HG03139 (cell line): ENCODE data around the gene CLEC16A.
"Not testable (repeated sequence)": the region's sequence is repeated elsewhere in the genome, so short reads cannot be mapped to it uniquely, and the experiment has no call there.

ENCODE experiments used
- ATAC-seq: cut with Tn5 transposase; IDR thresholded peaks from one replicate; pipeline ENCODE4 v1.9.1; 2021; ENCODE audit not compliant: unreplicated experiment

The CLEC16A gene

DNA sequence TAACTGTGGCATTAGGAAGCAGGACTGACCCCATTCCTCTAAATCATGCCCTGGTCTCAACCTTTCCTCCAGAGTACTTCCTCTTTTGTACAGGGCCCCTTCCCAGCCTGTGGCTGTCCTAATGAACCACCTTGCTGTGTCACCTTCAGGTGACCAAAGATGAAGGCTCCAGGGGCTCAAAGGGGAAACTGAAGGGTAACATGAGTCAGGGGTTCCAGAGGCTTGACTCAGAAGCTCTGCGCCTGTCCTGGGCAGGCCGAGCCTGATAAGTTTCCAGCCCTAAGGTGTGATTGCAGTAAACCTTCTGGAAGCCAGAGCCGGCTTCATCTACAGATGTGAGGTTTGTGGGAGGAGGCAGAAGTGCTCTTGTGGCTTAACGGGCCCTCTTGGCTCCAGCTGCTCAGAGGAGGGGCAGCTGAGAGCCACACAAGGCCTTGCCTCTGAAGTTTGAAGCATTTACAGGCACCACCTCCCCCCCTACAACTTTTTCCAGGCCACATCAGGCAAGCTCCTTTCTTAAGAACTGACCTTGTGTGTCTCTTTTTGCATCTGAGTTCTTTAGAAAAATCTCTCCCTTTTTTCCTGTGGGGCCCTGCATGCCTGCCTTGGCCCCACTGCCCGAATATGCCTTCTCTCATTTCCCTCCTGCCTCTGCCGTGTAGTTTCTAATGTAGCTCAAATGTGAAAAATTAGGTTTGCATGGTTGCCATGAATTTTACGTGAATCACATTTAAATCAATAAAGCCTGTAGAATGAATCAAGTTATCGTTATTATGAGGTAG is 149.9 kb downstream of the CLEC16A start:
- peak; percentile 66 for ATAC-seq

DNA sequence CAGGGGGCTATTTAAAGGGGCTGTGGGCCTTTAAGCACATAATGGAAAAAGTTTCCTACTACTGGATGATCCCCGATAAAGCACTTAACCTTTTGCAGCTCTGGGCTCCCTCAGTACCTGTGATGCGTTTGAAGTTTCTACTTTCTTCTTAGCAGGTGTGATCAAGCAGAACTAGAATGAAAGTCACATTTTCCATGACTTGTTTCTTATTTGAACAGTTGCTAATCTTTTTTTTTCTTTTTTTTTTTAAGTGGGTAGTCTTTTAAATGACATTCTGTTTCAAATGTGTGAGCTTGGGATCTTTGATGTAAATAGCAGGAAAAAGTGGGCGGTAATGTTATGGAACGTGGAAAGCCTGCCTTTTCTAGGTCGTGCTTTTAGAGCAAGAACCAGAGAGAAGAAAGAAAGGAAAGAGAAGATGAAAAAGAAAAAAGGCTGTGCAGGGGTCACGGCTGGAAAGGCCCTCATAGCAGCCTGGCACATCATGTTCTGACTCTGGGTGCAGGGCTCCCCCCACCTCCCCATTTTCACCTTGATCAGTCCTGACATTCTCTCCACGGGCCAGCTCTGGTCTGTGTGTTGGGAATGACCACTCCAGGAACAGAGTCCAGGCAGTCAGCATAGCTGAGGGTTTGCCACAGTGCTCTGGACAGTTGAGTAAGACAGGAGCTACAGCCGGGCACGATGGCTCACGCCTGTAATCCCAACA is 150.6 kb downstream of the CLEC16A start:
- ATAC-seq, result no peak

DNA sequence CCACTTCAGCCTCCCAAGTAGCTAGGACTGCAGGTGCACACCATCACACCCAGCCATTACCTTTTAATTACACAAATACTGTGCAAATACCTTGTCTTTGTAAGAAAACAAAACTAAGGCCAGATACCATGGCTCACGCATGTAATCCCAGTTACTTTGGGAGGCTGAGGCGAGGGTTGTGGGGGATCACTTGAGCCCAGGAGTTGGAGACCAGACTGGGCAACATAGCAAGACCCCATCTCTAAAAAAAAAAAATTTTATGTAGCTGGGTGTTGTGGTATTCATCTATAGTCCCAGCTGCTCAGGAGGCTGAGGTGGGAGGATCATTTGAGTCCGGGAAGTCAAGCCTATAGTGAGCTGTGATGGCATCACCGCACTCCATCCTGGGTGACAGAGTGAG is 151.6 kb downstream of the CLEC16A start:
- no peak for ATAC-seq

DNA sequence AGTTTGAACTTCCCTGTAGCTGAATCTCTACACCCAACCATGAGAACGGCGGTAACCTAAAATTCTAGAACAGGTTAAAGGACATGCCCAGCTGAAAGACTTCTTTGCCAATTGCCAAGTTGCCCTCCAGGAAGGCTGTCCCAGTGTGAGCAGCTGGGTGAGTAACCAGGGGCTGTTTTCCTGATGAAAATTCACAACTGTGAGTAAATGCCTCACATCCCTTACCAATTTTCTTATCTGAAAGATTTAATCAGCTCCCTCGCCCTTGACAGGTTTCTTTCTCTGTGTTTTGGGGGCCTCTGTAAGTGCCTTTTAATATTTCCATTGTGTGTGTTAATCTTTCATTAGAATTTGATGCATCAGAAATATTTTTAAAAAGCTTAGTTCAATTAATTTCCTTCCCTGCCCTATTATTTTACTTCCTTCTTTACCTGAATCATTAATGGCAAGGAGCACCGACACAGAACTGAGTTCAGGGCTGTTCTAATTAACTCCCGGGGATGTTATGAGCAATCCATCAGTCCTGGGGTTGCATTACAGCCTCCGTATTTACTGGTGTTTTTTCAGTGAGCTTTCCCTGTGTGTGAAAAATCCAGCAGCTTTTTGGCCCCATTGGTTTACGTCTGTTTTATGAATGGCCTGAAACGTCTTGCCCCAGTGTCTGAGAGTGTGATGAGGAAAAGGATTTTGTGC is 152.9 kb downstream of the CLEC16A start:
- no peak for ATAC-seq

DNA sequence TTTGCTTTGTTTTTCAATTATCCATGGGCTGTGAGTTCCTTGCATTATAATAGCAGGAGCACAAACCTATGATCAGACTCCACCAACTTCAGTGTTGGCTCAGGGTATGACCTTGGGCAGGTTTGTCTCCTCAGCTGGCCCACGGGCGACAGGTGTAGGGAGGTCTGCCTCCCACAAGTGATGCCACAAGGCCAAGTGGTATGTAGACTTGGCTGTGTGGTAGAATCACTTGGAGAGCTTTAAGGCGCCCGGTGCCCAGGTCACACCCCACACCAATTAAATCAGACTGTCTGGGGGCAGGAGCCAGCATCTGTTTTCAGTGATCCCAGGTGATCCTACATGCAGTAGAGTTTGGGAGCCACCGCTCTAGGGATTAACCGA is 153.4 kb downstream of the CLEC16A start:
- ATAC-seq, result no peak

DNA sequence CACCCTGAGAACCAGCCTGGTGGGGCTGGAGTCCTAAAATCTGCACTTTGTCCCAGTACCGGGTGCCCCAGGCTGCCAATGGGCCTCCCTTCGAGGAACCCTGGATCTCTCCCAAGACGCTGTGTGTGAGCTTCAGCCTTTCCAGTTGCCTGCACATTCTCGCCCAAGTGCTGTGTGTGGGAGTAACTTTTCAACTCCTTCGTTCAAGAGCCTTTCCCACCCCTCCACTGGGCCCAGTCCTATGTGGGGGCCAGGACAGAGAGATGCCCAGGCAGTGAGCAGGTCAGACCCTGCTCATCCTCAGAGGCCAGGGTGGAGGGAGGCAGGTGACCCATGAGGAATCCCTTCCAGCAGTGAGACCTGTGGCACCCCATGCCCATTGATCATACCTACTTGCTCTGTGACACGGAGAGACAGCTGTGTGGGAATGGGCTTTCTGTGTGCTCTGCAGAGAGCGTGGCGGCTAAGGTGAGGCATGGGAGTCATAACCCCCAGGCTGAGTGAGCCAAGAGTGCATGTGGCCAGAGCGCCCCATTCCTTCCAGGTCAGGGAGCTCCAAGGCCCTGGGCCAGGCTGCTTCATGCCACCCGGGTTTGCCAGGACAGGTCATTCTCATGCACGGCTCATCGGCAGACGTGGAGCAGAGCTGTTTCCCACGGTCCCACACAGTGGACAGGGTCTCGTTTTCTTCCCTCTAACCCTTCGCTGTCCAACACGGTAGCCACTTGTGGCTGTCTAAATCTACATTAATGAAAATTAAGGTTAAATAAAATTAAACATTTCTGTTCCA is 154.4 kb downstream of the CLEC16A start:
- no peak for ATAC-seq

DNA sequence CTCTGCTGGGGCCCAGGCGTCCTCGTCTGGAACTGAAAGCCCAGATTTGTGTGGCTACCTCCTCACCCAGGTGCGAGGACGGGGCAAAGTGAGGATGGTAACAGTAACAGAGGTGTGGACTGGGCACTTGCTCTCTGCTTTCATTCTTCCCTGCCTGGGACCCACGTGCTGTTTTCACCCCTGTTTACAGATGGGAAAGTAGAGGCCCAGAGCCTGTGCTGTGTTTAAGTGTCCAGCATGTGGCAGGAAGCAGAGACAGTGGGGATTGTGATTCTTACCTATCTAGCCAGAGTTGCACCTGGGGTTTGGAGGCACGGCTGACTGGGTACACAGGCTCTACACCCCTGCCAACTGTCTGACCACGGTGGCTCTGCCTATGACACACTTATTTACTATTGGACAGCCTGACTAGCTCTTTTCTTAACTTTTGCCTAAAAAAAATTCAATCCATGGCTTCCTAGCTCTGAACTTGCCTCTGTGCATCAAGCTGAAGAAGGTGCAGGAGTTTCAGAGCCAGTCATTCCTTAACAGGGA is 155.4 kb downstream of the CLEC16A start:
- no peak for ATAC-seq

DNA sequence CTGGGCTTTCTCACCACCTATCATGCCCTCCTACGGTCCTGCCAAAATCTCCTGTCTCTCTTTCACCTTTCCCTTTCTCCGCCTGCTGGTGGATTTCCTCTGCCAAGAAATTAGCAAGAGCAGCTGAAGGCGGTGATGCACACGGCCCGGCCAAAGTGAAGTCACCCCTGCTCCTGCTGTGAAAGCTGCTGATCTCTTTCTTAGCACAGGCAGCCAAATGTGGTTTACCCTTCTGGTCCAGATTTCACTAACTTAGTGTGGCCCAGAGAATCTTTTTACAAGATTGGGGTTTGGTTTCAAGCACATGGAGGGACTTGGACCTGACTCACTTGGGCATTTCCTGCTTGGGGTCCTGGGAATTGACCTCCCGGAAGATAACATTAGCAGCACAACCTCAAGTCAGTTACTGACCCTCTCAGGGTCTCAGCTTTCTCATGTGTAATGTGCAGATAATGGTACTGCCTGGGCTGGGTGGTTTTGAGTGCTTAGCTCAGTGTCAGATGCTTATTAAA is 155.9 kb downstream of the CLEC16A start:
- peak; percentile 39 for ATAC-seq

DNA sequence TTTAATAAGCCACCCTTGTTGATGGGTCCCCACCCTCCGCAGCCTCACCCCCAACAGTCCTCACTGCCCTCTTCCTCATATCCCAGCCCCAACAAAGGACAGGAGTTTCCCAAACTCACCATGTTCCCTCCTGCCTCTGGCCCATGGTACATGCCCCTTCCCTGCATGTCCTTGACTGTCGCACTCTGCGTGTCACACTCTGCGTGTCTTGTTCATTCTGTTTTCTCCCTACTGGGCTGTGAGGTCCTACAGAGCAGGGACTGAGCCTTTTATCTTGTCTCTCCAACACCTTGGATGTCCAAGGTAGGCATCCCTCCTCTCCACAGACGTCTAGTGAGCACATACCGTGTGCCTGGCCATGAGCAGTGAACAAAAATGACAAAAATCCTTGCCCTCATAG is 156.9 kb downstream of the CLEC16A start:
- ATAC-seq, result no peak

DNA sequence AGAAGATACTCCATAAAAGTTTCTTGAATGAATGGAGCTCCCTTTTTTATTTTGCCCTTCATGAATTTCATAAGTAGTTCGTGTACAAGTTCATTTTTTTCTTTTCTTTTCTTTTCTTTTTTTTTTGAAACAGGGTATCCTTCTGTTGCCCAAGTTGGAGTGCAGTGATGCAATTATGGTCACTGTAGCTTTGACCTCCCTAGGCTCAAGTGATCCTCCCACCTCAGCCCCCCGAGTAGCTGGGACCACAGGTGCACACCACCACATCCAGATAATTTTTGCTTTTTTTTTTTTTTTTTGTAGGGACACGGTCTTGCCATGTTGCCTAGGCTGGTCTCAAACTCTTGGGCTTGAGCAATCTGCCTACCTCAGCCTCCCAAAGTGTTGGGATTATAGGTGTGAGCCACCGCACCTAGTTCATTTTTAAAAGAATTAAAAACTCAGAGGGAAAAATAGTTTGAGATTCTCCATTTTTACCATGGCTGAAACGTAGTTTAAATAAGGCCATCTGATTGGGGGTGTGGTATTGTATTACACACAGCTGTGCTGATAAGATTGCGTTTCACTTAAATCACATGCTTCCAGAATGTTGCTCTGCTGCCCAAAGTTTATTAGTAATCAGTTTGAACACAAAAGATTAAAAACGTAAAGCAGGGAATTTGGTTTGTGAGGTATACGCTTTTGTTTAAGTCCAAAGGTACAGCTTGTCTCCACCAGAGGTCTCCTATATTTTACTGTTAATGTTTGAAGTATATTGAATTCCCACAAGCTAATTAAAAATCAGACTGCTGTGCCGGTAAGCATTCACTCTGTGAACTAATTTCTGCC is 157.5 kb downstream of the CLEC16A start:
- ATAC-seq, result no peak

DNA sequence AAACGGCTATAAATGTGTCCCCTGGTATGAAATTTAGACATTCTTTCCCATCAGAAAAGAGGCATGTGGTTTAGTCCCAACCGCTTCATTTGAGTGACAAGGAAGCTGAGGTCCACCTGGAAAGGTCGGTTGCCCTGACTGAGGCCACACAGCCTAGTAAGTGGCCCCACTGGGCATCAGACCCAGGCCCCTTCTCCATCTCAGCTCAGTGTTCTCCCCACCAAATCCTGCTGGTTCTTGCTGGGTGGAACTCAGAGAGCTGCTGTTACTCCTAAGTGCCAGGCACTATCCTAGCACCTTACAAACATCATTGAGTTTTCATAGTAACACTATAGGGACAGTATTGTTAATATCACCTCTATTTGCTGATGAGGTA is 158.1 kb downstream of the CLEC16A start:
- no peak for ATAC-seq

DNA sequence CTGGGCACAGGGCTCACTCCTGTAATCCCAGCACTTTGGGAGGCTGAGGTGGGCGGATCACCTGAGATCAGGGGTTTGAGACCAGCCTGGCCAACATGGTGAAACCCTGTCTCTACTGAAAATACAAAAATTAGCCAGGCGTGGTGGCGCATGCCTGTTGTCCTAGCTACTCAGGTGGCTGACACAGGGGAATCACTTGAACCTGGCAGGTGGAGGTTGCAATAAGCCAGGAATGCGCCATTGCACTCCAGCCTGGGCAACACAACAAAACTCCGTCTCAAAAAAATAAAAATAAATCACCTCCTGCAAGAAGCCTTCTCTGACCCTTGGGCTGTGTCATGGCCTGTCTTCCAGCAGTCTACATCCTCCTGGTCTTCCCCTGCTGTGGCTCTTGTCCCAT is 158.9 kb downstream of the CLEC16A start:
- ATAC-seq, result not testable (repeated sequence)

DNA sequence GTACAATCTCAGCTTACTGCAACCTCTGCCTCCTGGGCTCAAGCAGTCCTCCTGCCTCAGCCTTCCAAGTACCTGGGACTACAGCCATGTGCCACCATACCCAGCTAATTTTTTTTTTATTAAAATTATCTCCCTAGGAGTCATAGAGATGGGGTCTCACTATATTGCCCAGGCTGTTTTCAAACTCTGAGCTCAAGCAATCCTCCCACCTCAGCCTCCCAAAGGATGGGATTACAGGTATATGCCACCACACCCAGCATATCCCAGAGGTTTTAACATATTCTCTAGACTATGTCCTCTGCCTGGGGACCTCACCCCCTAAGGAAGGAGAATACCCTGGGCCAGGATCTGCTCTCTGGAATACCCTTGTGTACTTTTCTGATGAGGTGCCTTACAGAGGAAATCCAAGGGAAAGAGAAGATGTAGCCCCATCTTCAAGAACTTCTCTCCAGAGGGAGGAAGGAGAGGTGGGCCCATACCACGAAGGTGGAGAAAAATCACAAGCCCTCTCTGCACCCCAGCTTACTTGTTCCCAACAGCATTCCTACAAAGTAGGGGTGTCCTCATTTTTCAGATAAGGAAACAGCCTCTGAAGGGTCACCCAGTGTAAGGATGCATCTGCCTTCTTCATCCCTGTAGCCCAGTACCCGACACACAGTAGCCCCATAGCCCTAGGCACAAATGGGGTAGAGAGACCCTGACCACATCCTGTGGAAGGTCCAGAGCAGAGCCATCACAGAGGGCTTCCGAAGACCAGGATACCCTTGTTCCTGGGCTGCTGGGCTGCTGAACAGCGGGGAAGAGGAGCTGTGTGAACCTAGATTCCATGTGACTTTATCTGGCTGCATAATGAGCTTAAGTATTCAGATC is 160.0 kb downstream of the CLEC16A start:
- peak; percentile 6 for ATAC-seq

DNA sequence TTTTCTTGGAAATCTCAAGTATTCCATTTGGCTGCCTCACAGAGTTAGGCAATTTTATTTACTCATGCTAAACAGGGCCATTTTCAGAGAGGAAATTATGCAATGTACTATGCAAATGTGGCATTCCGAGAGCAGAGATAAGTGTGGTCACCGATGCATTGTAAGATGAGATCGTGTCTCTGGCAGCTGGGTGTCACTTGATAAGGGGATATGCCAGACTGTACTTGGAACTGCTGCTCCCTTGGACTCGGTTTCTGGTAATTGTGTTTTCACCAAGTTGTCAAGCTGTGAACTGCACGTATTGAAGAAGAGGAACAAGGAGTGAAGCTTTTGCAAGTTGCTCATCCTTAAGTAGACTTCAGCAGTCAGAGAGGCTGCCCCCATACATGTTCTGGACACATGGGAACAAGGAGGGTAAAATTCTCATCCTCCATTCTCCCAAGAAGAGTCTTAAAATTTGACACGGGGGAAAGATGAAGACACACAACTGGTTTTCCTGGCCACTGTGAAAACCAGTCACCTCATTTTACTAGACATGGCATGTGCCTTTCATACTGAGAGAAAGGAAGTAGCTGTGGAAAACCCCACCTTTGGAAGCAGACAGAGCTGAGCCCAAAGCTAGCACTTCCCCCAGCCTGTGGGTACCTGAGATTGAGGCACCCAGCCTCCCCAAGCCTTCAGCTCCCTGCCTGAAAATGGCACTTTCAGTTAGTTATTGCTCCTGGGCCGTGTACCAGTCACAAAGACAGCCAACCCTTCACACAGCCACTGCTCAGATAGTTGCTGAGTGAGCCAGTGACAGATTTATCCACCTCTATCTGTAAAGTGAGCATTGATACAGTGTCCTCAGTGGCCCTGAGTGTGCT is 160.9 kb downstream of the CLEC16A start:
- ATAC-seq, result peak; percentile 53

DNA sequence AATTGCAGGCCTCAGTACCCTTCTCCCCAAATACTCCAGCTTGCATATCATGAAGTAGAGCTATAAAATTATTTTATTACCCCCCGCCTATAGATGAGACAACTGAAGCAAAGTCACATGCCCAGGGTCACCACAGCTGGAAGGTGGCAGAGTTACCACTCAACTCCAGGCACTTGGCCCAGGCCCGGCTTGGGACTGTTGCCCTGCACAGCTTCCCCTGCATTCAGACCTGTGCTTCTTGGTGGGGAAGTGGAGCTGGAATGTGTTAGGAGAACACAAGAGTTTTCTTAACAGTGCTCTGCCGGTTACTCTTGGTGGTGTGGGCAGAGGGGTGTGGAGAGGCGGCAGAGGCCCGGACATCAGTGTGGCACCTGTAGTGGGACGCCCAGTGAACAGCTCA is 162.4 kb downstream of the CLEC16A start:
- no peak for ATAC-seq

DNA sequence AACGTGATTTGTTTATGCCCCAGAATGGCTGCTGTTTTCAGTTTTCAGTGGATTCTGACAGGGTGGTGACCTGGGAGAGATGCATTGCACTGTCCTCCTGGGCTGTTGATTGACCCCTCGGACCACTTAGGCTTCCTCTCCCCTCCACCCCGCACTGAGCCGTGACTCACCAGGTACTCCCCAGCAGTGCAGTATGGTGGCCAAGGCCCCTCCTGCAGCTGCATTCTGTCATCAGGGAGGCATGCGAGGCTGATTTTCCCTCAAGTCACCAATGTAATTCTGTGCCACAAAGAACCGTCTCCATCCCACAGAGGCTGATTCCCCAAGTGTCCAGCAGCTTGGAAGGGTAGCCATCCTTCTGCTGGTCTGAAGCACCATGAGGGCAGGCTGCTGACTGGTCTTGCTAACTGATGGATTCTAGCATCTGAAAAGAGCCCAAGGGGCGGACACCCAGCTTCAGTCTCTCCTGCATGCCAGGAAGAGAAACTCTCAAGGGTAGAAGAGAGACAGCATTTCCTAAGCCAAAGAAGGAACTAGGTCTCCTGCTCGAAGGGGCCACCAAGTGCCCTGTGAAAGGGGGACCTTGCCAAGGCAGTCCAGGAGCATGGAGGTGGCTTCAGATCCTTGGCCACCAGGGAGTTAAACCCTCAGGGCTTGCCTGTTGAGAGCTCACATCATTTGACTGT is 163.6 kb downstream of the CLEC16A start:
- no peak for ATAC-seq

DNA sequence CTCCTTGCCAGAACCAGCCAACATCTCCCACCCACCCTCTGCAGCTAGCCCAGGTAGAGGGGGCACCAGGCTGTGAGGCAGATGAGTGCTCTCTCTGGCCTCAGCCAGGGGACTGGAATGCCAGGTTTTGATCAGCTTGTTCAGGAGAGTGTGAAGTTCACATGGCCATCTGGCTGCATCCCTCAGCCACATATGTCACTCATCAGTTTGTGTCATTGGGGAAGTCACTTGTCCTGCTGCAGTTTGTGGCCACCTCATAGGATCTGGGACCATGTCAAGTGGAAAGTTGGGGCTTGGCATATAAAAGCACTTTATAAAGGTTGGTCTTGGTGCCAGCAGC is 164.1 kb downstream of the CLEC16A start:
- ATAC-seq, result no peak

DNA sequence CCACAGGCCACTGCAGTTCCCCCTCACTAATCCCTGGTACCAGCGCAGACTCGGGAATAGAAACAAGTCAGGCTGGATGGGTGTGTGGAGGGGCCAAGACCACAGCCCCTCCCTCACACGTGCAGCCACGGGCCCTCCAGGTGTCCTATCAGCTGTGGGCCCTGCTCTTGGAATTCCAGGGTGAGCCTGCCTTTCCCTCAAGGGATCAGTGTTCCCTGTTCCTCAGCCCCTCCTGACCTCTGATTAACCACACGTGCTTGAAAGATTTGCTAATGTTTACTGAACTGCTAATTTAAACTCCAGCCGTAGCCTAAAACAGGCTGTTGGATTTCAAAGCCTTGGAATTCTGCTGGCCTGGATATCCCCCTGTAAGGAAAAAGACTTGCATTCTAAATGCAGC is 165.2 kb downstream of the CLEC16A start:
- no peak for ATAC-seq
